GM12873 (cell line): Measurements from ENCODE around the gene SYNGR3.

Experiments used
- TF ChIP-seq, protein P1 (sequence below): IDR thresholded peaks from 2 replicates; pipeline ENCODE4 v1.5.1; 2012; ENCODE audit warnings: low read depth, mild to moderate bottlenecking, moderate library complexity, low read length, control low read depth; ENCODE audit not compliant: insufficient read depth; ENCODE audit errors: missing control alignments

Gene SYNGR3, protein sequence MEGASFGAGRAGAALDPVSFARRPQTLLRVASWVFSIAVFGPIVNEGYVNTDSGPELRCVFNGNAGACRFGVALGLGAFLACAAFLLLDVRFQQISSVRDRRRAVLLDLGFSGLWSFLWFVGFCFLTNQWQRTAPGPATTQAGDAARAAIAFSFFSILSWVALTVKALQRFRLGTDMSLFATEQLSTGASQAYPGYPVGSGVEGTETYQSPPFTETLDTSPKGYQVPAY

DNA sequence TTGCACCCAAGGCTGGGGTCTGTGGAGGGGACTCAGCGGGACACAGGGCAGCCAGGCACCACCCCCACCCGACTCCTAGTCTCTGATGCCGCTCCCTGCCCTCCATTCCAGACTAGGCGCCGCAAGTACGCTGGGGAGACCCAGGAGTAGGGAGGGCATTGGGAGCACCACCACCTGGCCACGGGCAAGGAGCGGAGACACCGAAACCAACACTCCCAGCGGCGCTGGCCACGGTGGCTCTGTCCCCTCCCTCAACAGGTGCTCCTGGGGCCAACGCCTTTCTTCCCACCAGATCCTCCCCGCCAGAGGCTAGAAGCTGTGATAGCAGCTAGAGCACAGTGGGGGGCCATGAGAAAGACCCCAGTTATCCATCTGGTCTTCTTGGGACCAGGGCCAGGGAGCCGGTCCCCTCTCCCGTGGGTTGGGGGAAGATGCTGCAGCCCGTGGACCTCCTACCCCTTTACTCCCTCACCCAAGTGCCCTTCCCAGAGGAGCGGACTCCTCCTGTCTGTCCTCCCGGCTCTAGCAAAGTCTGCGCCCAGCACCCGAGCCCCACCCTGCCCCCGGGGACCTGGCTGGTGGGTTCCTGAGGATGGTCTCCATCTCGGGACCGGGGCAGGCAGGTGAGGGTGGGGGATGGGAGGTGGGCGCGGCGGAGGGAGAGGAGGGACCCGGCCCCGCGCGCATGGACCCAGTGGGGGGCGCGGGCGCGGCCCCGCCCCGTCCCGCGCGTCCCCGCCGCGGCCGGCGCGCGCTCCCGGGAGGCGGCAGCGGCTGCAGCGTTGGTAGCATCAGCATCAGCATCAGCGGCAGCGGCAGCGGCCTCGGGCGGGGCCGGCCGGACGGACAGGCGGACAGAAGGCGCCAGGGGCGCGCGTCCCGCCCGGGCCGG, at the start of gene SYNGR3:
Gene SYNGR3, plus strand, starts transcription at position 762 of the 892 bp plus-strand sequence. CDS start 133 bp downstream, outside the sequence.
- TF ChIP-seq, protein P1, sequence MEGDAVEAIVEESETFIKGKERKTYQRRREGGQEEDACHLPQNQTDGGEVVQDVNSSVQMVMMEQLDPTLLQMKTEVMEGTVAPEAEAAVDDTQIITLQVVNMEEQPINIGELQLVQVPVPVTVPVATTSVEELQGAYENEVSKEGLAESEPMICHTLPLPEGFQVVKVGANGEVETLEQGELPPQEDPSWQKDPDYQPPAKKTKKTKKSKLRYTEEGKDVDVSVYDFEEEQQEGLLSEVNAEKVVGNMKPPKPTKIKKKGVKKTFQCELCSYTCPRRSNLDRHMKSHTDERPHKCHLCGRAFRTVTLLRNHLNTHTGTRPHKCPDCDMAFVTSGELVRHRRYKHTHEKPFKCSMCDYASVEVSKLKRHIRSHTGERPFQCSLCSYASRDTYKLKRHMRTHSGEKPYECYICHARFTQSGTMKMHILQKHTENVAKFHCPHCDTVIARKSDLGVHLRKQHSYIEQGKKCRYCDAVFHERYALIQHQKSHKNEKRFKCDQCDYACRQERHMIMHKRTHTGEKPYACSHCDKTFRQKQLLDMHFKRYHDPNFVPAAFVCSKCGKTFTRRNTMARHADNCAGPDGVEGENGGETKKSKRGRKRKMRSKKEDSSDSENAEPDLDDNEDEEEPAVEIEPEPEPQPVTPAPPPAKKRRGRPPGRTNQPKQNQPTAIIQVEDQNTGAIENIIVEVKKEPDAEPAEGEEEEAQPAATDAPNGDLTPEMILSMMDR: no peak

DNA sequence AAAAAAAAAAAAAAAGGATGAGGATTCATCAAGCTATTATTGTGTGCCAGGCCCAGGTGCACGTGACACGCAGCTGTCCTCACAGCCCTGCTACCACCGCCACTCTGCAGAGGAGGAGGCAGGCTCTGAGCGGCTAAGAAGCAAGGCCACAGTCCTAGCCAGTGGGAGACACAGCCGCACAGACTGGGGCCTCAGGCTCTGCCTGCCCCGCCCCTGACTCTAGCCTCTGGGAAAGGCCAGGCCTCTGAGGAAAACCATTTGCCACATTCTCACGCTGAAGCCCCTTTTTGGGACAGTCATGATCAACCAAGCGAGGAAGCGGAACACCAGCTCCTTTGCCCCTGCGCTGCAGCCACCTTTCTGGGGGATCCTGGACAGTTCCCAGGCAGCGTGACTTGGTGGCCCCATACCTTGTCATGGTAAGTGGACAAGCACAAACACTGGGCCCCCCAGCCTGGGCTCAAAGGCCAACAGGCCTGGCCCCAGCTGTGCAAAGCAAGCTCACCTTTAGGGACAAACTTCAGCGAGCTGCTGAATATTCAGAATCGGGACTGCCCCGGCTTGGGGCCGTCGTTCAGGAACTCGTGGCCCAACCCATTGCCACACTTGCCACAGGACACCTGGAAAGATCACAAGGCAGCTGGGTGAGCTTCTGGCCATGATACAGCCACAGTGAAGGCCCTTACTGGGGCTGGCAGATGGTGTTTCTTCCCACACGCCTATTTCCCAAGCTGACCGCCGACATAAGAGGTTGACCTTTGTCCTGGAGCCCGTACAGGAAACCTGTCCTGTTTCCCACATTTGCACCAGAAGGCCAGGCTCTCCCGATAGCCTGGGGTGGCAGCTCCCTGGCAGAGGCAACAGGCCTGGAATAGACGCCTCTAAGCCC, 49.3 kb upstream of the SYNGR3 start:
- TF ChIP-seq, protein P1: no peak

DNA sequence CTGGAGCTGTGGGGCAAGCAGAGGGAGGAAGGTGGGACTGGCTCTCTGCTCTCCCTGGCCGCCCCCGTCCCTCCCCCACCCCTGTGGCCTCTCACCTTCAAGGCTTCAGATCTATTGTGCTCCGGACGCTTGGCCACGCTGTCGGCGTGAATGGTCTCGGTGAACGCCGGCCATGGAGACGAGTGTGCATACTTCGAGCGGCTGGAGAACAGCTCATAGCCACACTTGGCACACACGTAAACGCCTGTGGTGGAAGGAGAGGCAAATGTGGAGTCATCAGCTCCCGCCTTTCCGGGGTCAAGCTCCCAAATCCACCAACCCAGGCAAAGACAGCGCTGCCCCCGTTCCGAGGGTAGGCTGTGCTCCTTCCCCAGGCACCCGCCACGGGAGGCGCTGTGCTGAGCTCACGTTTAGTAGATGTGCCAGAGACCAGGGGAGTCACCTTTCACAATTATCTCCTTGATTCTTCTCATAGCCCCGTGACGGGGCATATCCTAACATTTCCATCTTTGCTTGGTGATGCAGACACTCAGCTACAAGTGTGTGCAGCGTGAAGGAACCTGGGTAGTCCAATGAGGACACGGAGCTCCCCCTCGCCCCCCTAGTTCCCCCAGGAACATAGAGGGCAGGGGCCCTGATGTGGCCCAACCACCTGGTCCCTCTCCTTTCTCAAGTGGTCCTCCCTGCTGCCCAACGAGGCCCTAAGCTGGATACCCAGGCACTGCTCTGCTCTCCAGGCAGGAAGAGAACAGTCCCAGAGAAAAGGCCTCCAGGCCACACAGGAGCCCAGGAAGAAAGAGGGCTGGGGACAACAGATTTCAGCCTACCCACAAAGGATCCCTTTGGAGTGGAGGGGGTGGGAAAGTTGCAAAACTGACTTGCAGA, 48.4 kb upstream of the SYNGR3 start:
- TF ChIP-seq, protein P1: no peak

DNA sequence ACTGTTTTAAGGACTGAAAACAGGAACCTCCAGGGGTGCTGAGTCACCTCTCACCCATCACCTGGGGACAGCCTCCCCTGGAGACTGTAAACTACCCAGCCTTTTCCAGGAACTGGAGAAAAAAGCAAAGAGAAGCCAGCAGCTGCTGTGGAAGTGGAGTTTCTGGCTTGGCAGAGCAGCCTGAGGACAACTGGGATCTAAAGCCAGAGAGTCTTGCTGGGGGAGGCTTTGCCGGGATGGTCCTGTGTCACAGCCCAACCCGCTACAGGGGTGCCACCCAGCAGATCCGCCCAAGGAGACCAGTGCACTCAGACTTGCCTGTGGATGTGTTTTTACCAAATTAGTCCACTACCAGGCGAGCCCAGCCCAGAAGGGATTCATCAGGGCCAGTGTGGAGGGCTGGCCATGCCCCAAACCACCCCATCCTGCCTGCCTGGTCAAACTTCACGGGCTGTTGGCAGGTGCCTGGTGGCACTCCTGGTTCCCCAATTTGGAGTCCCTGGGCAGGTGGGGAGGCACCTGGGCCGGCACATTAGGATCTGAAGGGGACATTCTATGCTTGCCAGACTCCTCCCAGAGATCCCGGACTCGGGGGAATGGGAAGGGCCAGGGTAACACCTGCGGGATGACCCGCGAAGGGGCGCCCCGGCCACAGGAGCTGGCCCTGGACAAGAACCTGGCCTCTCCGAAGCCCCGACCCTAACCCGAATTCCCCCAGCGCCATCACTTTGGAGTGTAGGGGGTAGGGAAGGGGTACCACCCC, 47.5 kb upstream of the SYNGR3 start:
- TF ChIP-seq, protein P1: no peak

DNA sequence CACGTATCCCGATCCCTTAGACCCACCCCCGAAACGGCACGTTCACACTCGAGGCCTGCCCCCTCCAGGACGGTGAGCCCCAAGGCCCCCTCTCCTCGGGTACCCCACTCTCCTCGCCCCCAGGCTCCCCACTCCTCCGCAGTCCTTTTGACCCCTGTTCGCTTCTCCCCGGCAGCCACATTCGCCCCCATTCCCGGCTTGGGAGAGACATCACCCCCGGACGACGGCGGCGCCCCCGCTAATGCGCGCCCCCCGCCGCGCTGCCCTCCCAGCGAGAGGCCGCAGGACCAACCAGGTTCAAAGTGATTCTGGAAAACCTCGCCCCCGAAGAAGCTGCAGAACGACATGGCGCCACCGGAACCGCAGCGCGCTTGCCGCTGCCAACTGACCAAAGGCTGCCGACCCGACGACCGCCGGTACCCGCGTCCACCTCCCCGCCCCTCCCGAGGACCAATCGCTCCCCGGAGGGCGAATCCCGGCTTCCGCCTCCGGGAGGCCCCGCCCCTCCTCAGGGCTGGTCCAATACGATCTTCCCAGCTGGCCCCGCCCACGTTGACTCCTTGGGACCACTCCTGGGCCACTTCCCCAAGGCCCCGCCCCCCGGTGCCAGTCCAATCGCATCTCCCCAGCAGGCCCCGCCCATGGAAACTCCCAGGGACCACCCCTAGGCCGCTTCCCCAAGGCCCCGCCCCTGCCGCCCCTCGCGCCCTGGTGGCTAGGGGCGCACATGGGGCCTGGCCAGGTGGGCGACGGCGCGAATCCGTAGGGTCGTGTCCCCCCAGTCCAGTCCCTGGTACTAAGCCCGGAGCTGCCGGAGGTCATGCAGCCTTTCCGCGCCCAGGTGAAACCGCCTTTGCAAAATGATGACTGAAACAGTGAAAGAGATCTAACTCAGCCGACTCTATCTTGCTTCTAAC, 46.7 kb upstream of the SYNGR3 start, which contains the start of gene MSRB1:
Gene MSRB1, minus strand, starts transcription at position 390 of the 917 bp plus-strand sequence. Its CDS starts 43 bp downstream, at position 347.
- TF ChIP-seq, protein P1: no peak
